Breast epithelium (tissue), 4 donors: ENCODE results near the gene ZFP62. TPM values are rescaled to one million over a fixed set of nuclear protein-coding genes. Genes with fewer than 3 reads are reported as not detected.
"Not testable (repeated sequence)": the region's sequence is repeated elsewhere in the genome, so short reads cannot be mapped to it uniquely, and the experiment has no call there.

ENCODE experiments used
- DNase-seq, 2 donors: peaks; one replicate each; pipeline ENCODE4 v3.0.0-alpha.2; 2019; ENCODE audit warnings: low spot score in 2 of 2
- H3K27ac ChIP-seq, 2 donors: fragments of 200-600 bp; sonication (generic) in 1 of 2; one replicate each; pipeline ENCODE4 v1.5.1; 2016 to 2019; ENCODE audit warnings: mild to moderate bottlenecking in 1 of 2
- H3K27me3 ChIP-seq, 2 donors: fragments of 200-600 bp; sonication (generic) in 1 of 2; one replicate each; pipeline versions ENCODE4 v1.5.1 to v1.6.0; 2017 to 2019; ENCODE audit warnings: control low read depth in 1 of 2, mild to moderate bottlenecking in 1 of 2
- H3K36me3 ChIP-seq: fragments of 200-600 bp; one replicate; pipeline ENCODE4 v1.5.1; 2019
- H3K4me1 ChIP-seq, 2 donors: fragments of 200-600 bp; sonication (generic); one replicate each; pipeline ENCODE4 v1.5.1; 2016 to 2019; ENCODE audit warnings: control low read depth in 1 of 2
- H3K4me3 ChIP-seq, 3 donors: fragments of 200-600 bp; sonication (generic); 1 replicate in 2 of 3; 2 replicates in 1 of 3; pipeline ENCODE4 v1.5.1; 2016 to 2019; ENCODE audit warnings: mild to moderate bottlenecking in 3 of 3, moderate library complexity in 2 of 3
- H3K9me3 ChIP-seq, 2 donors: fragments of 200-600 bp; sonication (generic) in 1 of 2; one replicate each; pipeline ENCODE4 v1.5.1; 2016 to 2019; ENCODE audit warnings: control low read depth in 1 of 2
- CTCF ChIP-seq, 3 donors: fragments of 450-650 bp; IDR thresholded peaks; one replicate each; pipeline ENCODE4 v1.5.1; 2016 to 2017; ENCODE audit warnings: antibody characterized with exemption in 3 of 3, mild to moderate bottlenecking in 3 of 3, moderate library complexity in 3 of 3
- POLR2A ChIP-seq: fragments of 450-650 bp; IDR thresholded peaks from one replicate; pipeline ENCODE4 v1.6.1; 2016; ENCODE audit warnings: antibody characterized with exemption, mild to moderate bottlenecking, moderate library complexity
- POLR2AphosphoS5 ChIP-seq, 3 donors: sonication (generic); formaldehyde crosslinking; IDR thresholded peaks; one replicate each; pipeline ENCODE4 v1.6.1; 2017; ENCODE audit warnings: antibody characterized with exemption in 3 of 3
- intact Hi-C: fragments of 100-400 bp; cut with DNase I; formaldehyde crosslinking; loops from one replicate; pipeline ENCODE4 v1.15.1; 2023; ENCODE audit warnings: low total_unique reads
- total RNA-seq, 3 donors: library from RNA; depleted of rRNA; stranded (reverse); fragments of >200 nt; gene quantifications; one replicate each; pipeline ENCODE4 v1.1.0, GENCODE V29; 2016

Gene ZFP62
- total RNA-seq, 3 donors from 2014 or later: 18.6 to 49.6 (median 35.4) TPM

GRCh38 chr5:180889381-180889780 is 28.3 kb upstream of the ZFP62 start:
- intact Hi-C loops: no loop called here
- Histone ChIP-seq H3K4me1 (no peaks in the 10 kb centered on the region), H3K27me3 (no peaks in the 10 kb centered on the region), H3K36me3 (no peaks in the 10 kb centered on the region), H3K9me3 (peaks cover 0 to 4% of the 10 kb centered on the region in 2 donors), H3K27ac (no peak overlapping the region), H3K4me3 (no peak overlapping the region)
- no peak for TF ChIP-seq POLR2A
- TF ChIP-seq POLR2AphosphoS5 (IDR thresholded peaks at IDR 0.05): no peak
- no peak for TF ChIP-seq CTCF (IDR thresholded peaks at IDR 0.05)
- no peak for DNase-seq

DNA sequence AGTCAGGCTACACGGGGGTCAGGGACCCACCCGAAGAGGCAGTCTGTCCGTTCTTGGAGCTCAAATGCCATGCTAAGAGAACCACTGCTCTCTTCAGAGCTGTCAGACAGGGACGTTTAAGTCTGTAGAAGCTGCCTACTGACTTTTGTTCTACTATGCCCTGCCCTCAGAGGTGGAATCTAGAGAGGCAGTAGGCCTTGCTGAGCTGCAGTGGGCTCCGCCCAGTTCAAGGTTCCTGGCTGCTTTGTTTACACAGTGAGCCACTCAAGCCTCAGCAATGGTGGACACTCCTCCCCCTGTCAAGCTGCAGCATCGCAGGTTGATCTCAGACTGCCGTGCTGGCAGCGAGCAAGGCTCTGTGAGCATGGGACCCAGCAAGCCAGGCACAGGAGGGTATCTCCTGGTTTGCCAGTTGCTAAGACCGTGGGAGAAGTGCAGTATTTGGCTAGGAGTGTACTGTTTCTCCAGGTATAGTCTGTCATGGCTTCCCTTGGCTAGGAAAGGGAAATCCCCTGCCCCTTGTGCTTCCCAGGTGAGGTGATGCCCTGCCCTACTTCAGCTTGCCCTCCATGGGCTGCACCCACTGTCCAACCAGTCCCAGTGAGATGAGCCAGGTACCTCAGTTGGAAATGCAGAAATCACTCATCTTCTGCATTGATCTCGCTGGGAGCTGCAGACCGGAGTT is 24.9 kb upstream of the ZFP62 start:
- H3K36me3 ChIP-seq, DNase-seq, H3K4me3 ChIP-seq, H3K27ac ChIP-seq, H3K9me3 ChIP-seq, intact Hi-C loops, H3K4me1 ChIP-seq, H3K27me3 ChIP-seq: not testable (repeated sequence)

- DNase-seq: no peak
- intact Hi-C loops: no loop called here
- H3K27ac ChIP-seq: no peak overlapping the region
- H3K4me1 ChIP-seq: no peaks in the 10 kb centered on the region
- H3K9me3 ChIP-seq: no peaks in the 10 kb centered on the region
- no peak overlapping the region for H3K4me3 ChIP-seq
- H3K27me3 ChIP-seq: no peaks in the 10 kb centered on the region
- H3K36me3 ChIP-seq: no peaks in the 10 kb centered on the region
- TF ChIP-seq CTCF (IDR thresholded peaks at IDR 0.05) (no peak), POLR2AphosphoS5 (IDR thresholded peaks at IDR 0.05) (no peak), POLR2A (no peak)
These were observed 14.9 kb upstream of the ZFP62 start for GRCh38 chr5:180875860-180876426.

DNA sequence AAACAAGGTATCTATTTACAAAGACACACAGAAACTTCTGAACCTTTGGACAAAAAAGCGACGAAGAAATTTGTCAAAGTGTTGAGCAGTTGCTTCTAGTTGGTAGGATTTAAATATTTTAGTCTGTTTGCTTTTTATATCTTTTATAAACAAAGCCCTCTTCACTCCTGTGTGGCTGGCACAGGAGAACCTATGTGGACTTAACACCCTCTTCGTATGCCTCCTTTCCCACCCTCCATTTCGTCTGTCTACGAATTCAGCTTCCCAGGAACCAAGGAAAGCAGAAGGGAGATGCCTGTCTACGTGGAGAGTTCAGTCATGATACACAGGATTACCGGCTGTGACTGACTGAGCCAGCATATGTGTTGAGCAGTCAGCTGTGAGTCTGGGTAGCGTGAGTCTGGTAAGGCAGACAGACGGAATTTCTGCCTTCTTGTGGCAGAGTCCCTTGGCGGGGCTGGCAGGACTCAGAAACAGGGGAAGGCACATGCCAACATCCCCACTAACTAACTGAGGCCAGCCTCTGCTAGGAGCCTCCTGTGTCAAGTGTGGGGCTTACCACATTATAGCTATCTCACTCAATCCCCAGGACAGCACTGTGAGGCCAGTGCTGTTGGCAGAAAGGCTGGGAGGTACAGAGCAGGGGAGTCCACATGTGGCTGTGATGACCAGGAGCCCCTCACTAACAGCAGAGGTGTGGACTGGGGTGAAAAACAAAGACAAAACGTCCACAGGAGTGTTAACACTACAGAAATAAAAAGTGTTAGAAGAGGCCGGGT is 13.9 kb upstream of the ZFP62 start:
- no peak for TF ChIP-seq POLR2A
- no peak for TF ChIP-seq POLR2AphosphoS5 (IDR thresholded peaks at IDR 0.05)
- TF ChIP-seq CTCF (IDR thresholded peaks at IDR 0.05): no peak
- intact Hi-C loops: no loop called here
- DNase-seq: no peak
- no peaks in the 10 kb centered on the region for H3K4me1 ChIP-seq
- no peaks in the 10 kb centered on the region for H3K9me3 ChIP-seq
- H3K27ac ChIP-seq: no peak overlapping the region
- no peaks in the 10 kb centered on the region for H3K36me3 ChIP-seq
- H3K4me3 ChIP-seq: no peak overlapping the region
- no peaks in the 10 kb centered on the region for H3K27me3 ChIP-seq

DNA sequence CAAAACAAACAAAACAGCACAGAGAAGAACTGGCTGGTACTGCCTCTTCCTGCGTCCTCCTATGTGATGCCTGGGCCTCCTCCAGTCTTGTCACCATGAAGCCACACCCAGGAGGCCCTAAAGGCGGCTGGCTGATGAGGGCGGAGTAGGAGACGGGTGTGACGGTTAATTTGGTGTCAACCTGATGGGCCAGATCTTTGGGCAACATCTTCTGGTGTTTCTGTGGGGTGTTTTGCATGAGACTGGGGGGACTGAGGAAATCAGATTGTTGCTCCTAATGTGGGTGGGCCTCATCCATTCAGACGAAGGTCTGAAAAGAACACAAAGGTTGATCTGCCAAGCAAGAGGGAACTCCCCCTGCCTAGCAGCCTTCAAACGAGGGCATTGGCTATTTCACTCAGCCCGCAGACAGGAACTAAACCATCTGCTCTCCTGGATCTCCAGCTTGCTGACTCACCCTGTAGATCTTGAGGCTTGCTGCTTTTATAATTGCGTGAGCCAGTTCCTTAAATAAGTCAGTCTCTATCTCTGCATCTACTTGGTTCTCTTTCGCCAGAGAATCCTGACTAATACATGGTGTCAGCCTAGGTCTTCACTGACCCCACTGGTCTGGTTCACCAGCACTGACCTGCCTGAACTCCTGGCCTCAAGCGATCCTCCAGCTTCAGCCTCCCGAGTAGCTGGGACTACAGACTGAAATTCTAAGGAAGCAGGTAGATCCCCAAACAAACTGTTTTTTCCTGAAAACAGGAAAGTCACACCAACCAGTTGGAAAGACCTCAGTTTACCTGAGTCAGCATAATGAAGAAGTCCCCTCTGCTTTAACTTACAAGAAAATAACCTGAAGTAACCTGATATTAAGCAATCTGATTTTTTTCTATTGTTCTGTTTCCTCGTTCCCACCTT is 12.8 kb upstream of the ZFP62 start:
- Histone ChIP-seq H3K36me3 (no peaks in the 10 kb centered on the region), H3K27me3 (no peaks in the 10 kb centered on the region), H3K4me1 (no peaks in the 10 kb centered on the region), H3K4me3 (no peak overlapping the region), H3K27ac (no peak overlapping the region), H3K9me3 (no peaks in the 10 kb centered on the region)
- no peak for DNase-seq
- intact Hi-C loops: no loop called here
- no peak for TF ChIP-seq POLR2AphosphoS5 (IDR thresholded peaks at IDR 0.05)
- no peak for TF ChIP-seq CTCF (IDR thresholded peaks at IDR 0.05)
- TF ChIP-seq POLR2A: no peak
